Measurements from ENCODE around the gene PUDP.
"Not testable (repeated sequence)": the region's sequence is repeated elsewhere in the genome, so short reads cannot be mapped to it uniquely, and the experiment has no call there.

The PUDP gene

DNA sequence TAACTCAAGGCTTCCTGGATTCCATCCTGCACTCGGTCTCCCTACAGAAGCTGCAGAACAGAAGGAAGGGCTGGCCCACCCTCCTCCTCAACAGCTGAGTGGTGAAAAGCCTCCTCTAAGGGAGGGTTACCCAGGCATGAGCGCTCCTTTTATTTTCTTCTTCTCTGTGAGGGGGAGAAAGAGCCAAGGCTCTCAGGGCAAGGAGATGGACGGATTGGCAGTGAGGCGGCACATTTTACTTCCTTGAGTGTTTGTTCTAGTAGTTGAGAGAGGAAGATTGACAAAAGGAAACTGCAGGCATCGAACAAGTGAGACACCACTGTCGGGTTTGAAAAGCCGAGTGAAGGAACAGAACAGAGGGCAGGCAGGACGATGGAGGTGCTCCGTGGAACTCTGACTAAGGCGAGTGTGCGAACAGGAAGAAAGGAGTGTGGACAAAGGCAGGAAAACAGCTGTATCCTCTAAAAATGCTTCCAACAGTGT is 38.9 kb downstream of the PUDP start:
- no peak for DNase-seq

- DNase-seq: no peak
Measured at GRCh38 chrX:7108030-7108429, 39.9 kb downstream of the PUDP start.

DNA sequence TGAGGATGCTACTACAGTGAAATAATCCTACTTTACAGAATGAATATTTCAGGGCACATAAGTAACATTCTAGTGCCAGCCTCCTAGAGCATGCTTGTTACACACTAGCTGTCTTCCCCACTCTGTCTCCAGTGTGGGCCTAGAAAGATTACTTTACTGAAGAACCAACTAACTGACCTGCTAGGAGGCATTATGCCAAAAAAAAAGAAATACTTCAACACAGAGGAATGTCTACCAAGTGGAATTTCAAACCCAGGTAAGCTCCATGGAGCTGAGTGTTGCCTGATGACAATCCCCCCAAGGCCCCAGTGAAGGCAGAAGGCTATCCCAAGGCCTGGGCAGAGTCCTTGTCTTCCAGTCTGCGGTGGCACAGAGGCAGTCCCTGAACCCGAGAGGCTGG is 41.3 kb downstream of the PUDP start:
- no peak for DNase-seq

- DNase-seq: no peak
Measured at GRCh38 chrX:7102119-7102518, 45.8 kb downstream of the PUDP start.

DNA sequence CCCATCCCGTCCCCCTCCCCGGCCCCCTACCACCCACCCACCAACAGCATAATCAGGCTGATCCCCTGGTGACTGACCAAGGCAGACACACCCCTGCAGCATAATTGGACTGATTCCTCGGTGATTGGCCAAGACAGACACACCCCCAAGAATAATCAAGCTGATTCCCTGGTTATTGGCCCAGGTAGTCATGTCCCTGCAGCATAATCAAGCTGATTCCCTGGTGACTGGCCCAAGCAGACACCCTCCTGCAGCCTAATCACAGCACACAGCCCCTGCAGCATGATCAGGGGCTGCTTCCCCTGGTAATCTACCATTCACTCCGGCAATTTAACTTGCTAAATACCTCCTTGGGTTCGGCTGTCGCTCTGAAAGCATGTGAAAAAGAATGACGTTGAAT is 47.9 kb downstream of the PUDP start:
- DNase-seq: no peak

DNA sequence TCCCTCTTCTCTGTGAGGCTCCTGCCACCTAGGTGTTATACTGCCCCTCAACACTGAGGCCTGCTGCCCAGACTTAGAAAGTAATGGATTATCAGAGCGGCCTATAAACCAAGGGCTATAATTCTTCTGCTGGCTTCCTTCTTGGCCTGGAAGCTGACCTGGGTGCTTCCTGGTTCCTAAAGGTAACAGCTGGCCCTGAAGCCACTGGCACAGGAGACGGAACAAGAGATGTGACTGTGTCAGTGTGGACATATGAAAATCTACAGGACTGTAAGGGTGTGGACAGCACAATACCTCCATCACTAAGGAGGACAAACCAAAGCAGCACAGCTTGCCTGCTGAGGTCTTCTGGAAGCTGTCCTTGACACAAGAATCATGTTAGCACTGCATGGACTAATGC is 52.3 kb downstream of the PUDP start:
- not testable (repeated sequence) for DNase-seq

DNA sequence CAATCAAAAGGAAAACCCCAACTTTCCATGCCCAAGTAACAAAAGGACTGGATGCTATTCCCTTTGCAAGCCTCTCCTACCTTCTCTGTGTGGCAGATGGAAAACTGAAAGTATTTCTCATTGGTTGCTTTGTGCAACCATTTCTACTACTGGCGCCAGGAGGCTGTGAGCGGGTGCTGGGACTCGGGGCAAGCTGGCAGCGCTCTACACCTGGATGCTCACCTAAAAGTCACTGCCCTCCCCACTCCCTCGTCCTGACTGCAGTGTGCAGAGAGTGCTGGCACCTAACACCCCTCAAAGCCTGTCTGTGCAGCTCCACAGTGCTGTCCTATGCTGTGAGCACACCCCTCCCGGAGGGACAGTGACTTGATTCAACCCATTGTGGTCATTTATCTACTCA is 54.6 kb downstream of the PUDP start:
- no peak for DNase-seq

DNA sequence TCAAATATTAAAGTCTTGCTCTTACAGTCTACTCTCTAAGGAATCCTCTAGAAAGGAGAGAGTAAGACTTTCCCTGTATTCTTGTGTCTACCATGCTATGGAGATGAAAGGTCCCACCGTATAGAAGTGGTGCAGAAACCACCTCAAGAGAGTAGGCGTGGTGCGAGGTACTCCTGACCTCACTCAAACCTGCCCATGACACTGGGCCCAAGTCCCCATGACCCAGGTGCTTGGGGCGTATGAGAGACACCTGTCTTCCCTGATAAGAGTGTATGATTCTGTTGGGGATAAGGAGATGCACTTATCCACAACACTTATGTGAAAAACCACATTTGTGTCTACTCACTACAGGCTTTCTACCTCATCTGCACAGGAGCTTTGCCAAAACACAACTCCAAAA is 55.4 kb downstream of the PUDP start:
- DNase-seq: no peak

DNA sequence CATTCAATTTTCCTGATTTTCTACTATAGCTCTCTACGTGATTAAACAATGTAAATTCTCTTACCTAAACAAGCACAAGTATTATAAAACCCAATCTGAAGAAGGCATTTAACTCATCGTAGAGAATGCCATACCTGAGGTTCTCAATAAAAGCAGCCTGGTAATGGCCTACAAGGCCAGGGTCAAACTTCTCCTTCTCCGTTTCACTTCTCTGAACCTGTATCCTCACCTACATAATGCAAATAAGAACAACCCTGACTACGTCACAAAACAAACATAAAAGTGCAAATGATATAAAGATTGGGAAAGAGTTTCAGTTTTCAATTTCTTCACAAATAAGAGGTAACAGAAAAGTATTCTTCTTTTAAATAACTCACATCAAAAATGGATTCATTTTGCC is 56.0 kb downstream of the PUDP start:
- DNase-seq: no peak

DNA sequence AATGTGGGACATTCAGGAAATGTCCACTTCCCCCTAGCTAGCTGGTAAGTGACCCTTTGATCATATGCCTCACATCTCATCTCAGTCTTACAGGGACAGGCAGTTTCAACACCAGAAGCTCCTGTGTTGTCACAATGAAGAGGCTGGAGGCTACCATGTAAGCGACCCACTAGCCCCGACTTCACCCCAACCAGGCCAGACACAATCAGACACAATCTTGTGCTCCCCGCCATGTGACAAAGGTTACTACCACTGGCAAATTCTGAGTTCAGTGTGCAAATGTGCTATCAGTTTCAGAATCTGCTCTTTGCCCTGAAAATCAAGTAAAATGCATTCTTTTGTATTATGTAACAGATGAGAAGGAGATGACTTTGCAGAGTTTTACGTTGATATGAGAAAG is 57.3 kb downstream of the PUDP start:
- DNase-seq: no peak

- DNase-seq: peak; percentile 30
Measured at GRCh38 chrX:7088968-7089615, 58.9 kb downstream of the PUDP start.

GRCh38 chrX:7086384-7086783 is 61.6 kb downstream of the PUDP start:
- no peak for DNase-seq

- DNase-seq: no peak
Measured at GRCh38 chrX:7085879-7086278, 62.1 kb downstream of the PUDP start.

DNA sequence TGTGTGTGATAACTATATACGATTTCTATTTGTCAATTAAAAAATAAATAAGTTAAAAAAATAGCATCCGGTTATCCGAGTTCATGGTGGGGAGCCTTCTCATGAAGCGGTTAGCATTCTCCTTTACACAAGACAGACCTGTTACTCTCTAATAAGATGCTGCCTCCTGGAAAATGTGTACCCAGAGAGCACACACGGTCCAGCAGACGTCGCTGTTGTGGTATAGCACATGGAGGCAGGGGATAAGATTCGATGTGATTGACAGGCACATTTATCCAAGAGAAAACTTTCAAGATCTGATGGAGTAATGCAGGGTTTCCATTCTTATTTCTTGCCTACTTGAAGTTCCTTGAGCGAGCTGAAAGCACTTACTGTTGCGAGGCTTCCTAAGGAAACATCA is 63.1 kb downstream of the PUDP start:
- DNase-seq: no peak

GRCh38 chrX:7083468-7084396 is 64.2 kb downstream of the PUDP start:
- DNase-seq: peak; percentile 15

- DNase-seq: no peak
Measured at GRCh38 chrX:7083021-7083420, 64.9 kb downstream of the PUDP start.

- DNase-seq: no peak
Measured at GRCh38 chrX:7082556-7082955, 65.4 kb downstream of the PUDP start.

GRCh38 chrX:7077241-7078230 is 70.4 kb downstream of the PUDP start:
- DNase-seq: no peak

DNA sequence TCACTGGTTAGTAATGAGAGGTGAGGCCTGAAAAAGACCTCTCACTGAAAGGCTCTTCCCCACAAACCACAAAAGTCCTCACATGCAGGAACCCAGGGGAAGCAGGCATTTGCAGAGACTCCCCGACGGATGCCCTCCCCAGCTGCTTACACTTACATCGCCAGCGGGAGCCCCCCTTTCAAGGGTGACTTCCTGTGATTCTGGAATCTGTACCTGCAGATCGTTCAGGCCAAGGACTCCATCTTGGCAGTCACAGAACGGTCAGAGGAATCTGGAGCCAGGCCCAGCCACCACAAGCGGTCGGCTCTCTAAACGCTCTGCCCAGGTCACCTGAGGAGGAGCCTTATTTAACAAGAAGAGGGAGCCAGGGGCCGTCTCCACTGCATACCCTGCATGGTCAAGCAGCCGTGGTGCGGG is 71.7 kb downstream of the PUDP start:
- no peak for DNase-seq

- DNase-seq: no peak
Measured at GRCh38 chrX:7074908-7075204, 73.1 kb downstream of the PUDP start.

- no peak for DNase-seq
Measured at GRCh38 chrX:7074148-7074907, 73.6 kb downstream of the PUDP start.

- no peak for DNase-seq
Measured at GRCh38 chrX:7073336-7073735, 74.6 kb downstream of the PUDP start.
